Measurements from ENCODE around the gene RPTOR.

Gene RPTOR

GRCh38 chr17:80833952-80834892, 289.6 kb downstream of the RPTOR start:
- no peak for DNase-seq (ENCODE audit: low spot score)

- no peak for DNase-seq (ENCODE audit: low spot score)
Measured at GRCh38 chr17:80834893-80835275, 290.2 kb downstream of the RPTOR start.

GRCh38 chr17:80835816-80836657, 291.4 kb downstream of the RPTOR start:
- DNase-seq (ENCODE audit: low spot score), result no peak

GRCh38 chr17:80836658-80836965, 292.0 kb downstream of the RPTOR start:
- DNase-seq (ENCODE audit: low spot score), result no peak

- DNase-seq (ENCODE audit: low spot score), result no peak
Measured at GRCh38 chr17:80836971-80837481, 292.4 kb downstream of the RPTOR start.

GRCh38 chr17:80837711-80838110, 293.1 kb downstream of the RPTOR start:
- DNase-seq (ENCODE audit: low spot score), result no peak

GRCh38 chr17:80838311-80839025, 293.8 kb downstream of the RPTOR start:
- DNase-seq (ENCODE audit: low spot score), result no peak

- no peak for DNase-seq (ENCODE audit: low spot score)
Measured at GRCh38 chr17:80839026-80839345, 294.3 kb downstream of the RPTOR start.

- no peak for DNase-seq (ENCODE audit: low spot score)
Measured at GRCh38 chr17:80839511-80839941, 294.9 kb downstream of the RPTOR start.

GRCh38 chr17:80839970-80840369, 295.3 kb downstream of the RPTOR start:
- DNase-seq (ENCODE audit: low spot score), result no peak

- DNase-seq (ENCODE audit: low spot score), result no peak
Measured at GRCh38 chr17:80842456-80843013, 297.9 kb downstream of the RPTOR start.

- no peak for DNase-seq (ENCODE audit: low spot score)
Measured at GRCh38 chr17:80843741-80844156, 299.1 kb downstream of the RPTOR start.

- DNase-seq (ENCODE audit: low spot score), result no peak
Measured at GRCh38 chr17:80844418-80844990, 299.9 kb downstream of the RPTOR start.

- no peak for DNase-seq (ENCODE audit: low spot score)
Measured at GRCh38 chr17:80845069-80845862, 300.6 kb downstream of the RPTOR start.

GRCh38 chr17:80845863-80846671, 301.4 kb downstream of the RPTOR start:
- DNase-seq (ENCODE audit: low spot score), result no peak

- DNase-seq (ENCODE audit: low spot score), result no peak
Measured at GRCh38 chr17:80846932-80847331, 302.3 kb downstream of the RPTOR start.

- peak; percentile 25 for DNase-seq (ENCODE audit: low spot score)
Measured at GRCh38 chr17:80847496-80848230, 303.0 kb downstream of the RPTOR start.

- DNase-seq (ENCODE audit: low spot score), result no peak
Measured at GRCh38 chr17:80848449-80849102, 303.9 kb downstream of the RPTOR start.

- no peak for DNase-seq (ENCODE audit: low spot score)
Measured at GRCh38 chr17:80849119-80849518, 304.5 kb downstream of the RPTOR start.

Measured in hematopoietic multipotent progenitor cell treated with erythropoietin and hydrocortisone succinate and interleukin-3 and kit ligand, for 15 days (in vitro differentiated cells).